ENCODE measurements around the gene SP110.

GRCh38 chr2:230124757-230125431, 94.9 kb downstream of the SP110 start:
- TF ChIP-seq, protein P1, sequence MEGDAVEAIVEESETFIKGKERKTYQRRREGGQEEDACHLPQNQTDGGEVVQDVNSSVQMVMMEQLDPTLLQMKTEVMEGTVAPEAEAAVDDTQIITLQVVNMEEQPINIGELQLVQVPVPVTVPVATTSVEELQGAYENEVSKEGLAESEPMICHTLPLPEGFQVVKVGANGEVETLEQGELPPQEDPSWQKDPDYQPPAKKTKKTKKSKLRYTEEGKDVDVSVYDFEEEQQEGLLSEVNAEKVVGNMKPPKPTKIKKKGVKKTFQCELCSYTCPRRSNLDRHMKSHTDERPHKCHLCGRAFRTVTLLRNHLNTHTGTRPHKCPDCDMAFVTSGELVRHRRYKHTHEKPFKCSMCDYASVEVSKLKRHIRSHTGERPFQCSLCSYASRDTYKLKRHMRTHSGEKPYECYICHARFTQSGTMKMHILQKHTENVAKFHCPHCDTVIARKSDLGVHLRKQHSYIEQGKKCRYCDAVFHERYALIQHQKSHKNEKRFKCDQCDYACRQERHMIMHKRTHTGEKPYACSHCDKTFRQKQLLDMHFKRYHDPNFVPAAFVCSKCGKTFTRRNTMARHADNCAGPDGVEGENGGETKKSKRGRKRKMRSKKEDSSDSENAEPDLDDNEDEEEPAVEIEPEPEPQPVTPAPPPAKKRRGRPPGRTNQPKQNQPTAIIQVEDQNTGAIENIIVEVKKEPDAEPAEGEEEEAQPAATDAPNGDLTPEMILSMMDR (IDR thresholded peaks at IDR 0.05), result no peak
- TF ChIP-seq POLR2A (IDR thresholded peaks at IDR 0.05) (no peak), POLR2AphosphoS5 (IDR thresholded peaks at IDR 0.05) (no peak)

Measured in upper lobe of left lung (tissue), 4 donors.